Superior temporal gyrus (tissue), 1 donor: ENCODE data around the gene SUSD1.

Experiments
- DNase-seq: peaks from one replicate; pipeline ENCODE4 v3.0.0-alpha.2; 2016; ENCODE audit errors: extremely low spot score

Gene SUSD1

DNA sequence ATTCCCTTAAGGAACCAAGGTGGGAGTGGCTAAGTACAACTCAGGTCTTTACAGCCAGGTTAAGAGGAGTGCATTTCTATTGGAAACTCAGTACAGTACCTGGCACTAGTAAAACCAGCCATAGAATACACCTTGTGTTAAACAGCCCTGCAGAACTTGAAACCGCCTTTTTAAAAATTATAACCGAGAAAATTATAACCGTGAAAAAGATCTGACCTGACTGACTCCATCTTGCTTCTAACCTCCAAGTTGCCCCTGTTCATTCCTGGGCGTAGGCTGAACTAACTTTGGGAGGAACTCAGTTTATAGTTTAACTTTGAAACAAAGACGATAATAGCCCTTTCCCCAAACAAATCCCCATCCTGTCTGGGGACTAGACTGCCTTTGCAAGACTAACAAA, 132.3 kb downstream of the SUSD1 start:
- DNase-seq, result no peak

DNA sequence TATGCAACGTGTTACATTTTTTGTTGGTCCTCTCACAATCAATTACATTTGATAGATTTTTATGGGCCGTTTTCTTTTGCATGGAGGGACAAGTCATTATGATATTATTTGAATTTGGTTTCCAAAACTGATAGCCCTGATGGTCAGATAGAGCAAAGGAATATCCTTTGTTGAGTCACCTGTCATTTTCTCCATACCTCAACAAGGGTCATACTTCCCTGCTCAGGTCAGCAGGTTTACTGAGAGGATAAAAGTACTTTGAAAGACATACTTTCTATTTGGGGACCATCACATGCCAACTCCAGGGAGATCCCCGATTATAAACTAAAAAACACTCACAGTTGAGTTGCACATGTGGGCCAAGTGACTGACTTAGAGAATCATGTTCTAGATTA, 132.9 kb downstream of the SUSD1 start:
- DNase-seq, result no peak

DNA sequence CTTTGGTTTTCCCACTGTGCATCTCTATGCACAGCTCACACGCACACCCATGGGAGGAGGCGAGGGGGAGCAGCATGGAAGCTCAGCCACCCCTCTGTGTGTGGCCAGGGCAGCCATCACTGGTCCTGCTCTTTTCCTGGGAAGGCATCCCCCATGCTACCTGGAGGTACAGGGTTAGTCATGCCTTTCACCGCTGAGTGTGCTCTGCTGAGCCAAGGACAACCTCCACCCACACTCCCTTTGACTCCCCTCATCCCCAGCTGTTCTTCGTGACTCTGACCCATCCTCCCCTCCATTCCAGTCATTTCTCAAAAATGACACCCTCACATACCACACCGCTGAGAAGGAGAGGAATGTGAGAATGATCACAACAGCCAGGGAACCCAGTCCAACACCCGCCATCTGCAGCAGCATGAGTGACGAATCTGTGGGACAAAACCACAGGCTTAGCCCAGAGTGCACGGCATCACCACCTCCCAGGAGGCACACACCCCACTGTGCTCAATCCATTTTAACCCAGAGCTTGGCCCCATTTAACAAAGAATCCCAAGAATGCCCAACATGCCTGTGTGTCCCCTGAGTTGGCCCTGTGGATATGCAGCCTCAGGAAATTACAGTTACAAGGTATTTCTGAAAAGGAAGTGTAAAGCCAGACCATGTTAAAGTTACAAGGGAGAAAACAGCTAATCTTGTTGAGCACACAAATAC, 133.4 kb downstream of the SUSD1 start:
- DNase-seq, result no peak

DNA sequence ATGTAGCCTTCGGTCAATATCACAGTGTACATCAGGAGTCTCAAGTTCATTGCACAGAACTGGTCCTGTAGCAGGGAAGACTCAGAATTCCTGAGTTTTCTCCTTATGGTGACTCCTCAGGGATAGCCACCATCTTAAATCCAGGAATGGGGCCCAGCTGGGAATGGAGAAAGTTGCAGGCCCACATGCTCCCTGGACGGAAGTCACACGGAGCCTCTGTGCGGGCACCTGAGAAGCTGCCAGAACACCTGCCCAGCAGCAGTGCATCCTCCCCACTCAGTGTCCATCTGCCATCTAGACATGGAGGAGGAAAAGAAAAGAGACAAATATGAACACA, 133.9 kb downstream of the SUSD1 start:
- DNase-seq, result no peak

DNA sequence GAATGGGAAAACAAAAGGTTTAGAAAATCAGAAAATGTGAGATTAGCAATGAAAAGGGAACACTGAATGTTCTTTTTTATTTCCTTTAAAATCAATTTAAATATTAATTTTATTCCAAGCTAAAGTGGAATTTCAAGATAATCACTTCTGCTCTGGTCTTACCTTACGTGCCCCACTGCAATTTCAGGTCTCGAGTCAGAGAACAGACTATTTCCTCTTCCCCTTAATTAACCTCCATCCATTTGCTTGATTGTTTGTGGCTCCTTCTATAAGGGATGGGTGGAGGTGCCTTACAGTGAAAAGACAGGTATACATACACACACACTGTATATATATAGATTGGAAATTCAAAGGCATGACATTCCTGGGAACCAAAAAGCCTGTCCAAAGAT, 137.1 kb downstream of the SUSD1 start:
- no peak for DNase-seq

DNA sequence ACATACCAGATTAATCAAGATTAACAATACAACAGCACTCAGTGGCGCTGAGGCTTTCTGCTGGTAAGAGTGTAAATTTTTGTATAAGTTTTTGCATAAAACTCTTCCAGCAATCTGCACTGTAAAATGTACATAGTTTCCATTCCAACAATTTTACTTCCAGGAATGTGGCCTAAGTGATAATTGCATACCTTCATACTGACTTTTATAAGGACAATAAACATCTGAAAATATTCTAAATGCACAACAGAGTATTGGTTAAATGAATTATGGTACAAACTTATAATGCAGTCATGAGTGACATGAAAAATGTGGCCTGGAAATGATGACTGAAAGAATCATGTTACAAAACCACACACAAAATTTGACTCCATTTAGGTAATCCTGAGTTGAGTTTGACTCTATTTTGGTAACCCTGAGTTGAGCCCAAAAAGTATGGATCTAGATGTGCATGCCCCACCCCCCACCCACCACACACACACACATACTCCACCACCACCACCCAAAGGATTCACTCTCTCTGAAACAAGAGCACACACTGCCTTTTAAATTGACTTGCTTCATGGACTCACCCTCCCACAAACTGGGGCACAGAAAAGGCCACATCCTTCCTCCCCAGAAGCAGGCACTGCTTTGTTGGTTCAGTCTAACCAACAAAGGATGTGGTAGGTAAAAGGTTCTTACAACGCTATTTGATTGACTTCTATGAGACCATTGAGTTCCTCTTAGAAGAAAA, 137.6 kb downstream of the SUSD1 start:
- no peak for DNase-seq

DNA sequence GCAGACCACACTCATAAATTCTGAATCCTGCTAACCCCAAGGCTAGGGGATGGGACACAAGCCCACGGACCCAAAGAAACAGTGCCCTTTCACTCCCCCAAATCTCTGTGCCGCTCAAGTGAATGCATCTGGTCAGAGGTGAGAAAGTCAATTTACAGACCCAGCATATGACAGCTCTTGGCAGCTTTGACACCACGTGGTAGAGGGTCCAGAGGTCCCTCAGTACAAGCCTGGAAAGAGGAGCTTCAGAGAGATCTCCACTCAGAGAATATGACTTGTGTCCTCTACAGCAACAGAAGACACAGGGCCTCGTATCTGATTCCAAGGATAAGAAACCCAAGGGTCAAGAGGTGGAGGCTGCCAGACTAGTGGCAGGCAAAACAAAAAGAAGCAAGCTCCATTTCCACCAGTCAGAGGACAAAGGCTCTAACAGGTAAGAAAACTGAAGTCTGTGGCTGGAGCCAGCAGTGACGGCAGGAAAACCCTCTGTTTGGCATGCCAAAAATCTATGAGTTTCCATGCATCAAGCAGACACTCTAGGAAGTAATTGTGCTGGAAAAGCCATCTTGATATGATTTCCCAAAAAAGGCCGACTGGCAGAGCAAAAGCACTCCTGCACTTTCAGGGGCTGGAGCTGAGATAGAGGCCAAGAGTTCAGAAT, 139.8 kb downstream of the SUSD1 start:
- DNase-seq, result no peak

DNA sequence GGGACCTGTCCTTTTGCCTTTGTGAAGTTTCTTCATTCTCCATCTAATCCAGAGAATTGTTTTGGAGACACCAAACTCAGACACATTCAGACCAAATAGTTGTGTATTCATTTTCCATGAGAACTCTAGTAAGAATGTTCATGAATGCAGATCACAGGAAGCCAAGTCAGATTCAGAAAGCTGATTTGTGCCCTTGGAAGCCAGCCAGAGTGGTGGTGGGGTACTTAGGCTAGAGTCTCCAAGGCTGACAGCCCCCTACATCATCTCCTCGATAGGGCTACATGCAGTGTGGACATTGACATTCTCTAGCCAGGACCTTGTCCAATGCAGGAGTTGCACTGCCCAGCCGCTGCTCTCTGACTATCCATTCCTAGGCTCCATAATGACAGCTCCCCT, 140.9 kb downstream of the SUSD1 start:
- no peak for DNase-seq

DNA sequence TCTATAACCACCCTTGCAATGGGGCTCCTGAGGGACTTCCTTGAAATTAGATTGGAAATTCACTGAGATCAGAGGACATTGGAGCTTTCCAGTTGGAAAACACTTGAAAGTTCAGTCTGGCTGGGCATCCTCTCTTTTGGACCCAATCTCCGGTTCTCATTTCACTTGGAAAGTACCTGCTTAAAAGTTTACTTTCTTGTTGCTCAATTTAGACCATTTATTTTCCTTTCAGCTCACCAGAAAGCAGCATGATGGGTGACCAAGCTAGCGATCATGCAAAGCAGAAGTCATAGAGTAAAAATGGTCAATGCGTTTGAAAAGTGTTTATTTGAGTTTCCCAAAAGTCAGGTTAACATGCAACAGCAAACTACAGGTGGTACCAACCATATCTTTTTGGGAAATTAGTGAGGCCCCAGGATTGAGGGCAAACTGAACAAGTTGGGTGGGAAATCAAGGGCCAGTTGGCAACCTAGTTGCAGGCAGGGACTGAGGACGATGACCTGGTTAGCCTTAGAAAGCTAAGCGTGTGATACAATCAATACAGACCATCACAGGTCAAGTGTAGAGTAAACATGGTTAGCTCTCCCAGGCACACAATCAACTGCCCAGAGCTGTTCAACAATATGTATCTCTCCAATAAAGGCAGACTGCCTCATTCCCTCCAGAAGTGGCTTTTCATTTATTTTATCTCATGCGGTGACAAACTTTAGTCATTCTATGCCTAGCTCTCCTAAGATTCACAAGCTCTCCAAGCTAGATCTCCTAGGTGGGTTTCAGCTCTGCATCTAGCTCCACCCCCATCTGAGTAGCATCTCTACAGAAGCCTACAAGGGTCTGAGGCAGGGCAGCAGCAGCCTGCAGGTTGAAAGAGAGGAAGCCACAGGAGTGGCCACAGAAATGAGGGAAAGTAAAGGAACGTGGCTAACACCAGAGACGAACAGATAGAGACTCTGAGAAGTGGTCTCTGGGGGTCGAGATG, 141.6 kb downstream of the SUSD1 start:
- DNase-seq, result no peak

DNA sequence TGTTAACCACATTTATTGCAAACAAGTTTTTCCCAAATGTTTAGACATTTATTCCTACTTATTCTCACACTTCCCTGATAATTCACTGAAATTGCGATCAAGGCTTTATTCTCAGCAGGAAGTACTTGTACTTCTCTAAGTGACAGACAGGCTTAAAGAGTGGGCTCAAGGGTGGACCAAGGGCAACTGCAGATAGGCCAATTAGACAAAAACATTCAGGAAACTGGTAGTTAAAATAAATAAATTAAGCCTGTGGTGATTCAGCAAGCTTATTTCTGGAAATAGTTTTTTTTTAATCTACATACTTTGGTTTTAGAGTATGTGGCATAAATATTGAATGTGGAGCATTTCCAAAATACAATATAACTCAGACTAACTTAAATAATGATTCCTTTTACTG, 142.4 kb downstream of the SUSD1 start:
- no peak for DNase-seq

DNA sequence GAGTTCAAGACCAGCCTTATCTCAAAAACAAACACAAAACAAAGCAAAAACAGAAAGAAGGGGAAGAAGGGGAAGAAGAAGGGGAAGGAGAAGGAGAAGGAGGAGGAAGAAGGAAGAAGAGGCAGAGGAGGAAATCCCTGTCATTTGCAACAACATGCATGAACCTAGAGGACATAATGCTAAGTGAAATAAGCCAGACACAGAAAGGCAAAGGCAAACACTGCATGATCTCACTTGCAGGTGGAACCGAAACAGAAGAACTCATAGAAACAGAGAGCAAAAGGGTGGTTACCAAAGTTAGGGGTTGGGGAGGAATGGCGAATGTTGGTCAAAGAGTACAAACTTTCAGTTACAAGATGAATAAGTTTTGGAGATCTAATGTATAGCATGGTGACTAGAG, 143.1 kb downstream of the SUSD1 start:
- no peak for DNase-seq

DNA sequence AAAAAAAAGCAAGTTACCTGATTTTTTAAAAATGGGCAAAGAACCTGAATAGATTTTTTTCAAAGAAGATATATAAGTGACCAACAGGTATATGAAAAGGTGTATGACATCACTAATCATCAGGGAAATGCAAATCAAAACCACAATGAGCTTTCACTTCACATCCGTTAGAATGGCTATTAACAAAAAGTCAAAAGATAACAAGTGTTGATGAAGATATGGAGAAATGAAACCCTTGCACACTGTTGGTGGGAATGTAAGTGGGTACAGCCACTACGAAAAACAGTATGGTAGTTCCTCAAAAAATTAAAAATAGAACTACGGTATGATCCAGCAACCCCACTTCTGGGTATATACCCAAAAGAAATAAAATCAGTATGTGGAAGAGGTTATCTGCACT, 143.7 kb downstream of the SUSD1 start:
- no peak for DNase-seq

DNA sequence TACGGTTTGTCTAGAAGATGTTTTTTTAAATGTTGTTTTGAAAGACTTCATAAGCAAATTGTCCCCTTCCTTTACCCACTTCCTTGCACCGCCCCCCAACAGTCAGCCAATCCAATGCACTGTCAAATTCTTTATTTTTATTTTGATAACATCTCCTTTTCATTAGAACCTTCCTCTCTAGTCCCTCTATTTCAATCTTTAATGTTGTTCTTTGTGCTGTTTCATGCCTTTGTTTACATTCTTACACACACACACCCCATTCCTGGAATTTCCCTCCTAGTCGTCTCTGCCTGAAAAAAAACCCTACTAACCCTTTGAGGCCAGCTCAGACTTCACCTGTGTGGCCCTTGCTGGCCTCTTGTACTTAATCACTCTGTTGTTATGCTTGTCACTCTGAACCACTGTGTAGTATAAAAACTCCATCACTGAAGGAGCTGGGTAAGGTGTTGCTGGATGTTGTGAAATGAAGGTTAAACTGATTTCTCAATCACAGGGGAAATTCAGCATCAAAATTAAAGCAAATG, 145.1 kb downstream of the SUSD1 start:
- no peak for DNase-seq

DNA sequence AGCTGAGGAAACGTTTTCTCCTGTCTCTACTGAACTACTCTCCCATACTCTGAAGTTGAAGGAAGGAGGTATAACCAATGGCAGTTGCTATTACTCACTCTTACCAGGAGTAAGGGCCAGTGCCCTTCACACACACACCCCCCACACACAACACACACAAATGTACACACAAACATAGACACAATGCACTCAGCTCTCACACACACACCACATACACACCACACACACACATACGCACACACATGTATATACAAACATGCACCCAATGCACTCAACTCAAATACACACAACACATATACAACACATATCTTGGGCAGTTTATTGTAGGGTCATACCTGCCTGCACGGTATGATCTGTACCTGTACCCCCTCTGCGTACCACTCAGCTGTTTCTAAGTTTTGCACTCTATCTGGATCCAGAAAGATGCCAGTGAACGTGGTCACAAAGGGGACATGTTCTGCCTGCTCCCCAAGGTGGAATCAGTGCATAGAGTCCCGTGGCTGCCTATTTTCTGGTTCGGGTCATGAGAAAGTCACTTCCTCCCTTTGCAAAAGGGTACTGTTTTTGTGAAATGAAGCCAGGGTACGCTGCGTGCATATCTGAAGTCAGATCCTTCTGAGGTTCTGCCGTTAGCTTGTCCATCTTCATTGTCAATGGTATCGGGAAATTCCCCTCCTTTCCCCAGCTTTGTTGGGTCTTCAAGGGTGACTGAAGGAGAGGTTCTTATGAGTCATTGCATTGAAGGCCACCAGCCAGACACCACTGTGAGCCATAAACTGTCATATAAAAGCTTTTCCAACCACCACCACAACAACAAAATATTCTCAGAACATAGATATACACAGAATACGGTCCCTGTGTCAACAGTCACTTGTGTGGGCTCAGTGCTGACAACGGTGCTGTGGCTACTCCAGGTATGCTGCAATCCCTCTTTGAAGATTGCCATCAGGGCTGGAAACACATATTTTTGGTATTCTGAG, 146.6 kb downstream of the SUSD1 start:
- DNase-seq, result no peak

DNA sequence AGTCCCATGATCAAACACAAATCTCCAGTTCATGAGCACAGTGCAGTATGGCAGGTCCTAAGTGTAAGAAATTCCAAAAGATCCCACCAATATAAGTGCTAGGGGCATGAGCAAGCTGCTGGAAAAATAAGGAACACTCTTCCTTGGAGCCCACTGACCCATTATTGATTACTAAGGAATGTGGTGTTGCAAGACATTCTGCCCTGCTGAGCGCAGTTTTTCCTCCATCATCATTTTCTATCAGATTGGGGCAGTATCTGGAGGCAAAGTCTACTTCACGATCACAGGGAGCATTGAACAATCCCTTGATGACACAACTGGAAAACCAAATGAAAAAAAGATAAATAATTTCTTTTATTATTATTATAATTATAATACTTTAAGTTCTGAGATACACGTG, 149.2 kb downstream of the SUSD1 start:
- no peak for DNase-seq

DNA sequence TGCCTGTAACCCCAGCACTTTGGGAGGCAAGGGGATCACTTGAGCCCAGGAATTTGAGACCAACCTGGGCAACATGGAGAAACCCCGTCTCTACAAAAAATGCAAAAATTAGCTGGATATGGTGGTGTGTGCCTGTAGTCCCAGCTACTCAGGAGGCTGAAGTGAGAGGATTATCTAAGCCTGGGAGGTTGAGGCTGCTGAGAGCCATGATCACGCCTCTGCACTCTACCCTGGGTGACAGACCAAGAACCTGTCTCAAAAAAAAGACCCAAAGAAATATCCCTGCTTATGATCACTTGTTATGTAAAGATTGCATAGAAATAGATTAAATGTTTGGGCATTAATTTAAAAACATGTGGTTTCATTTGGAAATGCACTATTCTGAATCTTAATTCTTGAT, 153.4 kb downstream of the SUSD1 start:
- no peak for DNase-seq

DNA sequence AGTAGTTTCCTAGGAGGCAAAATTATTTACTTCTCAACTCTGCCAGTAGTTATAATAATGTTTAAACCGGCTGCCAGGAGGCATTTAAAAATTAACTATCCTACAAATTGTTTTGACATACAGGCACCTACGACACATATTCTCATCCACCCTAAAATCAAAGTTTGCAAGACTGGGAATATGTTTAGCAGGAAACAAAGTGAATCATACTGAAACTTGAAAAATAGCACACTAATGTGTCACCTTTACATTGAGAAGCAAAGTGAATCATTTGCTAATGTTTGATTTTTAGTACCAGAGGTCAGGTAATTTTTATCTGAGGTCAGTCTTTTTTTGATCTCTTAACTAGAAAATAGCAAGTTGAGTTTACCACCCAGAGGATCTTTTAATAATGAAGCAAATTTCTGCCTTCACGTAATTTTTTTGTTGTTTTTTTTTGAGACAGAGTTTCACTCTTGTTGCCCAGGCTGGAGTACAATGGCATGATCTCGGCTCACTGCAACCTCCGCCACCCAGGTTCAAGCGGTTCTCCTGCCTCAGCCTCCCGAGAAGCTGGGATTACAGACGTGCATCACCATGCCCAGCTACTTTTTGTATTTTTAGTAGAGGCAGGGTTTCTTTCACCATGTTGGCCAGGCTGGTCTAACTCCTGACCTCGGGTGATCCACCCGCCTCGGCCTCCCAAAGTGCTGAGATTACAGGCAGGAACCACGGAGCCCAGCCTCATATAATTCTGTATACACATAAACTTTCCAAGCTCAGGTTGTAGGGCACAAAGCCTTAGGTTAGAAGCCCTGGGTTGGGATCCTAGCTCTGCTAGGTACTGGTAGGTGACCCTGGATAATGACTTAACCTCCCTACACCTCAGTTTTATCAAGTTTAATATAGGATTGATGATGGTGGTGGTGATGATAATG, 154.2 kb downstream of the SUSD1 start:
- no peak for DNase-seq

DNA sequence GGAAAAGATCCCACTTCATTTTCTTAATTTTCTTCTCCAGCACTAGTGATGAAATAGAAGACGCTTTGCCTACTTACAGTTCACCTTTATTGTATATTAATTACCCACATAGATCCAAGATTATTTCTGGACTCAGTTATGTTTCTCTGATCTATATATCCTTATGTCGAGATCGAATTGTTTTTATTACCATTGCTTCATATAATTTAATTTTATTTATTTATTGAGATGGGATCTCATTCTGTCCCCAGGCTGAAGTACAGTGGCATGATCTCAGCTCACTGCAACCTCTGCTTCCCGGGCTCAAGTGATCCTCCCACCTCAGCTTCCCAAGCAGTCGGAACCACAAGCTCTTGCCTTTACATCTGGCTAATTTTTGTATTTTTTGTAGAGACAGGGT, 157.2 kb downstream of the SUSD1 start:
- no peak for DNase-seq

DNA sequence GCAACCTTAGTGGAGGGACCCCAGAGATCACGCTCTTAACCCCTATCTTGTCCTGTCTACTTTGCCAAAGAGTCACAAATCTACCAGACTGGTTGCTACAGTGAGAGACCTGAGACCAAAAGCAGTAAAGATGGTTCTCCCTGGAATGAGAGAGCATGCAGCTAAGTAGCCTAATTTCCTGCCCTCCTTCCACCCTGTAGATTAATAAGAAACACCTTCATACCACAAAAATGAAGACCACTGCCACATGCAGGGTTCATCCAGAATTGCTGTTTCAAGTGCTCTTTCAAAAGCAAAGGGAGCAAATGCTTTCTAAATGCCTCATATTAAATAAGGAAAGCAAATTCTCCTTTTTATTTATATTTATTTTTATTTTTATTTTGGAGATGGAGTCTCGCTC, 159.4 kb downstream of the SUSD1 start:
- no peak for DNase-seq

DNA sequence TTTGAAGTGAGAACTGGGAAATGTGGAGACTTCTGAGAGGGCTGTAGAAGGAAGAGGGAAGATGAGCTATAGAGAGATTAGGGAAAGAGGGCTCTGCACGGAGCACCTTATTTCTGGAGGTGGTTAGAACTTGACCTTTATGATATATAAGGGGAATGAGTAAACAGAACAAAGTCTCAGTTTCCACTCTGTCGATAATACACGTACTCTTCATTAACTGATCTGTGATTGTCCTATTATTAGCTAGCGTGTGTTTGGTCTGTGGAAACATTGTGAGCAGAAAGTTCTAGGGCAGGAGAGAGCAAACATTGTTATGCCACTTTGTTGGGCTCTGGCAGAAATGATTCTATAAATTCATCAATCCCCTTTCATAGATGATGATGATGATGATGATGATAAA, 159.9 kb downstream of the SUSD1 start:
- no peak for DNase-seq
